Cardiac septum (tissue), 1 donor: ENCODE measurements around the gene GNG11. TPM values are rescaled to one million over a fixed set of nuclear protein-coding genes. Genes with fewer than 3 reads are reported as not detected.

Experiments
- DNase-seq: peaks from one replicate; pipeline ENCODE4 v3.0.0-alpha.2; 2020; ENCODE audit warnings: low spot score
- intact Hi-C: fragments of 100-400 bp; cut with DNase I; formaldehyde crosslinking; loops from one replicate; pipeline ENCODE4 v1.14.0; 2022
- total RNA-seq: library from RNA; stranded (reverse); fragmentation: NEBNext Ultra II Directional; extraction: Animal tissue kit (Norgen Biotek cat#: 25700); gene quantifications from one replicate; pipeline ENCODE4 v1.2.1, GENCODE V29; 2021
- donor health status: DM: no; HTN: no; CAD: no.

GNG11 gene
- total RNA-seq, 1 donor from 2014 or later: 14.3 TPM

DNA sequence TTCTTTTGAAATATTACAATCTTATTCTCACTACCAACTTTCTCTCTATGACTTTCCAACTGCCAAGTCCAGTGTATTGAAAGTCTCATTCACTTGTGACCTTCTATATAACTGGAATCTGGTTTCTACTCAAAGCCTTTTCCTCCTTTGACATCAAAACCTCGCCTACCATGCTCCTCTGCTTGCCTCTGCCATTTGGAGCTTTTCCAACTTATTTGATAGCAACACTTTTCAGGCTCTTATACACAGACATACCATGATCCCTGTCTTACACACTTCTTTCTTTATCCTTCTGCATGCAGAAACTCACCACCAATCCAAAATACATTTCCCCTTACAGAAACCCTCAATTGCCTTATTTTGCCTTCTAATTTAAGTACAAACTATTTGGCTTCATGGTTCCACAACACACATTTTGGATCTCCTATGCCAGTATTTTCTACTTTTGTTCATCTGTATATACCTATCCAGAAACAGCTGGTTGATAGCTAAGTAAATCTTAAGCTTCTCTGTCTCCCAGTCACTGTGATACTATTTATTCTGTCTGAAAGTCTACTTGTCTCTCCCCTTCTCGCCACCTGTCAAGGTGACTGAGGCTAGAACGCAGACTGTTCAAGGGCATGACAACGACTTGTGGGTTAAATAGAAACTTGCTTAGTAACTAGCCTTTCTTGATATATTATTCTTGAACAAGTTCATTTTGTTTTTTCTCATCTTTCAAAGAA lies 22.4 kb downstream of the GNG11 start:
- intact Hi-C loops: no loop called here
- DNase-seq: no peak

- intact Hi-C loops: no loop called here
- DNase-seq: no peak
These were observed 23.1 kb downstream of the GNG11 start for GRCh38 chr7:93944673-93945072.

DNA sequence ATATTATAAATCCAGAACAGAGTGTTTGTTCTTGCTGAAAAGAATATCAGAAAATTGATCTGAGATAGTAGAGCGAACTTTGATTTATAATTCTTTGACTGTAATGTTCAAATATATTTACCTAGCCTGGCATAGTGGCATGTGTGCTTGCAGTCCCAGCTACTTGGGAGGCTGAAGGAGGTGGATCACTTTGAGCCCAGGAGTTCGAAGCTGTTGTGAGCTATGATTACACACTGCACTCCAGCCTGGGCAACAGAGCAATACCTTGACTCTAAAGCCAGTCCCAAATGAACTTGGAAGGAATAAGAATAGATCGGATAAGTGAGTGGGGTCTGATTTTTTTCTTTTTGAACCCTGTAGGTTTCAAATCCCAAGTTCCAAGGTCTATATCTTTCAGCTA lies 23.5 kb downstream of the GNG11 start:
- DNase-seq: no peak
- intact Hi-C loops: no loop called here

GRCh38 chr7:93945756-93946535 lies 24.4 kb downstream of the GNG11 start:
- intact Hi-C loops: no loop called here
- DNase-seq: no peak

DNA sequence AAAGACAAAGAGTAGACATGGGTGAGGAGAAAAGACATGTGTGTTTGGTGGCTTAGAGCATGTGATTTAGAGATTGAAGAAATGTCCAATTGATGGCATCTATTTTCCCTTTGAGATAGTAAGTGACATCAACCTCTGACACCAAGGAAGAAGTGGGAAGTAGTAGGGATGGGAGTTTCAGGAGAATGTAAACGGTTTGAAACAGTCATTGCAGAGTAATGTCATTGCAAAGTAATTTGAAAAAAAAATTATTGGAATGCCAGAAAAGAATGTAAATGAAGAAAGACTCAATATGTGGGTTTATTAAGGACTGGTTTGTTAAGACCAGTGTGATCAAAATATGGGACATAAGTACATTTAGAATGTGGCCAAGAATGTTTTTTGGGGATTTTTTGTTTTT lies 26.6 kb downstream of the GNG11 start:
- DNase-seq: no peak
- intact Hi-C loops: no loop called here

DNA sequence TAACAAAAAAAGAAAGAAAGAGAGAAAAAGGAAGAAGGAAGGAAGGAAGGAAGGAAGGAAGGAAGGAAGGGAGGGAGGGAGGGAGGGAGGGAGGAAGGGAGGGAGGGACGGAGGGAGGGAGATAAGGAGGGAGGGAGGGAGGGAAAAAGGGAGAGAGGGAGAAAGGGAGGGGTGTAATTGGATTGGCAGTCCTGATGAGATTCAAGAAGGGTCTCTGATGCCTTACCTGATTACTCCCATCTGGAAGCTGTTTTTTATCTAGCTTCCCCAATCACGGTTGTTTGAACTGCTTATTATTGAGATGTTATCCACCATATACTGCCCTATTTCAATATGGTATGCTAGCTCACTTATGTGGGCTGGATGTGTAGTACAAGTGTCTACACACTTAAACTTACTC lies 27.3 kb downstream of the GNG11 start:
- DNase-seq: no peak
- intact Hi-C loops: no loop called here

DNA sequence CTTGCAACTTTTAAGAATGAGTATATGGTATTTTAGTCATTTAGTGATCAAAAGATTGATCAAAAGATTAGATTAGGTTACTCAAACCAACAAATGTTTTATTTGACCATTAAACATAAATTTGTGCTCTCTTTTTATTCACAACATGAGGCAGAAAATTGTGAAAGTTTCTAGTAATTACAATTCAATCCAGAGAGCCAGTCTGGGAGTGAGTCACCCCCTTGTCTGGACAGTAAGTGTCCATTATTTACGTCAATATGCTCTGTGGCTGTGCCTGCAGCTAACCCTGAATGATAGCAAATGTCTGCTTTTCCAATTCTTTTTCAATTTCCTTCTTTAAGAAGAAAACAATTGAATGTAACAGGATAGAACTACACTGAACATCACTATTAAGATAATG lies 27.9 kb downstream of the GNG11 start:
- intact Hi-C loops: no loop called here
- no peak for DNase-seq

- no peak for DNase-seq
- intact Hi-C loops: no loop called here
These were observed 33.8 kb downstream of the GNG11 start for GRCh38 chr7:93955304-93955703.

GRCh38 chr7:93957767-93958166 lies 36.2 kb downstream of the GNG11 start:
- DNase-seq: no peak
- intact Hi-C loops: no loop called here

DNA sequence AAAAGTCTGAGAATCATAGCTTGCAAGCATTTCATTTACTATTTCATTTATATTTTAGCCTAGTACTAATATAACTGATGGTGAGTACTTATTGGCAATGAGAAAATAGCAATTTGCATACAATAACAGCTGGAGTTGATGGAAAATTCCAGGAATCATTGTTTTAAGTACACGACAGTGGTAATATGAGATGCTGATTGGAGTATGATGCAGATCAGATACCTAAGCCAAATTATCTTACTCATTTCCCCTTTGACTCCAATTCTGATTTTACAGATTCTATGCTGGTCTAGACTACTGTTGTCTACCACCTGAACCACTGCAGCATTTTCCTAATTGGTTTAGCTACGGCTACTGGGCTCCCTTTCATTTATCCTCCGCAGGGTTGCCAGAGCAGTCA lies 36.7 kb downstream of the GNG11 start:
- DNase-seq: no peak
- intact Hi-C loops: no loop called here

- intact Hi-C loops: no loop called here
These were observed 37.1 kb downstream of the GNG11 start for GRCh38 chr7:93958651-93959050.

GRCh38 chr7:93960986-93961385 lies 39.5 kb downstream of the GNG11 start:
- DNase-seq: no peak
- intact Hi-C loops: no loop called here

More at GRCh38 chr7:93958651-93959050, 37.1 kb downstream of the GNG11 start:
- no peak for DNase-seq

DNA sequence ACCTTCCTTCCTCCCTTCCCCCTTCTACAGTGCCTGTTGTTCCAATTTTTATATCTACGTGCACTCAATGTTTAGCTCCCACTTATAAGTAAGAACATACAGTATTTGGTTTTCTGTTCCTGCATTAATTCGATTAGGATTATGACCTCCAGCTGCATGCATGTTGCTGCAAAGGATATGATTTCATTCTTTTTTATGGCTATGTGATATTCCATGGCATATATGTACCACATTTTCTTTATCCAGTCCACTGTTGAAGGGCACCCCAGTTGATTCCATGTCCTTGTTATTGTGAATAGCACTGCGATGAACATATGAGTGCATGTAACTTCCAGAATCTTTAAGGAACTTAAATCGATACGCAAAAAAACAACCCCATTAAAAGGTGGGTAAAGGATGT lies 42.7 kb downstream of the GNG11 start:
- intact Hi-C loops: no loop called here

DNA sequence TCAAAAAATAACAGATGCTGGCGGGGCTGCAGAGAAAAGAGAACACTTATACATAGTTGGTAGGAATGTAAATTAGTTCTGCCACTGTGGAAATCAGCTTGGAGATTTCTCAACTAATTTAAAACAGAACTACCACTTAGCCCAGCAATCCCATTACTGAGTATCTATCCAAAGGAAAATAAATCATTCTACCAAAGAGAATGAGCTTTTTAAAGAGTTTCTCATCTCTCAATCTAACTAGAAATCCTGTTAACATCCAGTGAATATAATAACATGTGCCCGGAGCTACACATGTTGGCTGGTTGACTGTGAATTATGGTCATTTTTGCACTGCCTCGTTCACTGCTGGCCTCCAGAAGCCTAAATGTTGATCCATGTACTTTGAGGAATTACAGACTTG lies 43.3 kb downstream of the GNG11 start:
- intact Hi-C loops: no loop called here
- no peak for DNase-seq

More for the DNA sequence above, 42.7 kb downstream of the GNG11 start:
- DNase-seq: no peak

DNA sequence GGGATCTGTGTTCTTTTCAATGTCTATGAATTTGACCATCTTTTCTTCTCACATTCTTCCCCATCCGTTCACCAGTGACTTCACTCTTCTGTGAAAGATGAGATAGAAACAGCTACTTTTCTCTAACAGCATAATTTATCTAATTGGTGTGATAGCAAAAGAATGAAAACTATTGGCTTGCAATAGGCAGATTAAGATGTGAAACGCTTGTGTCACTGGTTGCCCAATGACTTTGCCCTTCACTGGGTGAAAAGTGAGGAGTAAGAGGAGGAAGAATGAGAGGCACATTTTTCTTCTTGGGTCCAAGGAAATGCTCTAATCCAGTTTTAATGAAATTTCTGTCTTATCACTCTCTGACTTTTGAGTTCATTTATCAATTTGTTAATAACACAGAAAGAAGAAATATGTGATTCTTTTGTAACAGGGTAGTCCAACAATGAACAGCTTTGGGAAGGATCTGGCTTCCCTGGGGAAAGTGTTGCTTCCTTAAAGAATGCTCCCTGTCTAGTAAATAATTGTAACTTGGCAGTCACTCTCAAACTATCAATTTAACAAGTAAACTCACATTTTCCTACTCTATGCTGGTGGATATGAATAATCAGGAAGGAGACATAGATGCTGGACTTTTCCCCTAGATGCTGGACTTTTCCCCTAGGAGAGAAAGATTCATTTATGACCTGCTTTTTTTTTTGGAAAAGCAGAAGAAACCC lies 47.5 kb downstream of the GNG11 start:
- no peak for DNase-seq

GRCh38 chr7:93972029-93972725 lies 50.6 kb downstream of the GNG11 start:
- DNase-seq: no peak
- intact Hi-C loops: no loop called here

More for the DNA sequence above, 47.5 kb downstream of the GNG11 start:
- intact Hi-C loops: no loop called here

GRCh38 chr7:93973134-93973533 lies 51.6 kb downstream of the GNG11 start:
- intact Hi-C loops: no loop called here
- no peak for DNase-seq

DNA sequence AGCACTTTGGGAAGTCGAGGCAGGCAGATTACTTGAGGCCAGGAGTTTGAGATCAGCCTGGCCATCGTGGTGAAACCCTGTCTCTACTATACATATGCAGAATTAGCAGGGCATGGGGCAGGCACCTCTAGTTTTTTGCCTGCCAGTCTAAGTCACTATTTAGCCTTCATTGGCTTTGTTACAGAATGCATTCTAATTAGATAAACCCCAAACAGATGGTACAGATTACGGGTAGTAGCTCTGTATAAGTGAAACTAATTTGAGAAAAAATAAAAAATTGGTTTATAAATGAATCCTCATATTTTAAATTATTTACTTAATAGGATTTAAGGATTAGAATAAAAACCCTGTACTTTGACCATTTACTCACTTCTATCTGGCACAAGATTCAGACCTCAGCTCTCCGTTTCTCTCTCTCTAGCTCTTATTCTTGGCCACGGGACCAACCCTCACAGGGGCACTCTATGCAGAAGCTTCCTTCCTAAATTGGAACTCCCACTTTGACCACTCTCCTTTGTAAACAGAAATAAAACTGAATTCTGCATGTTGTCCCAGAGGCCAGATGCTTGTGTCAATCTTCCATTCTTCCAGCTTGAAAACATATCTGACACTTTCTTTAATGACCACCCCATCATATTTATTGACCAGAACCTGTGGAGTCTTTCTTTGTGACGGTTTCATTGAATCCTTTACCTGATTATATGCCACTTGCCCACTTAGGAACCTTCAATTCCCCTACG lies 55.8 kb downstream of the GNG11 start:
- intact Hi-C loops: no loop called here
- no peak for DNase-seq
